SU-DHL-6 (cell line): ENCODE data around the gene PXYLP1.

Experiments used
- EZH2phosphoT487 ChIP-seq: fragments of 200-600 bp; sonication (generic), shearing (Covaris generic); conservative IDR thresholded peaks from 2 replicates; pipeline ENCODE4 v1.6.1; 2018; ENCODE audit warnings: mild to moderate bottlenecking, antibody characterized with exemption, low read length, moderate library complexity, mixed read lengths
- TF ChIP-seq, protein P1 (sequence below): fragments of 200-600 bp; sonication (generic); IDR thresholded peaks from one replicate; pipeline ENCODE4 v1.5.1; 2017; ENCODE audit warnings: antibody characterized with exemption, mild to moderate bottlenecking, low read length, moderate library complexity; ENCODE audit not compliant: insufficient read depth, poor library complexity, severe bottlenecking

GRCh38 chr3:141191097-141191749 lies 40.4 kb upstream of the PXYLP1 start:
- TF ChIP-seq, protein P1, sequence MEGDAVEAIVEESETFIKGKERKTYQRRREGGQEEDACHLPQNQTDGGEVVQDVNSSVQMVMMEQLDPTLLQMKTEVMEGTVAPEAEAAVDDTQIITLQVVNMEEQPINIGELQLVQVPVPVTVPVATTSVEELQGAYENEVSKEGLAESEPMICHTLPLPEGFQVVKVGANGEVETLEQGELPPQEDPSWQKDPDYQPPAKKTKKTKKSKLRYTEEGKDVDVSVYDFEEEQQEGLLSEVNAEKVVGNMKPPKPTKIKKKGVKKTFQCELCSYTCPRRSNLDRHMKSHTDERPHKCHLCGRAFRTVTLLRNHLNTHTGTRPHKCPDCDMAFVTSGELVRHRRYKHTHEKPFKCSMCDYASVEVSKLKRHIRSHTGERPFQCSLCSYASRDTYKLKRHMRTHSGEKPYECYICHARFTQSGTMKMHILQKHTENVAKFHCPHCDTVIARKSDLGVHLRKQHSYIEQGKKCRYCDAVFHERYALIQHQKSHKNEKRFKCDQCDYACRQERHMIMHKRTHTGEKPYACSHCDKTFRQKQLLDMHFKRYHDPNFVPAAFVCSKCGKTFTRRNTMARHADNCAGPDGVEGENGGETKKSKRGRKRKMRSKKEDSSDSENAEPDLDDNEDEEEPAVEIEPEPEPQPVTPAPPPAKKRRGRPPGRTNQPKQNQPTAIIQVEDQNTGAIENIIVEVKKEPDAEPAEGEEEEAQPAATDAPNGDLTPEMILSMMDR, result no peak
- no peak for TF ChIP-seq EZH2phosphoT487
